ENCODE measurements around the gene FGF21.

DNA sequence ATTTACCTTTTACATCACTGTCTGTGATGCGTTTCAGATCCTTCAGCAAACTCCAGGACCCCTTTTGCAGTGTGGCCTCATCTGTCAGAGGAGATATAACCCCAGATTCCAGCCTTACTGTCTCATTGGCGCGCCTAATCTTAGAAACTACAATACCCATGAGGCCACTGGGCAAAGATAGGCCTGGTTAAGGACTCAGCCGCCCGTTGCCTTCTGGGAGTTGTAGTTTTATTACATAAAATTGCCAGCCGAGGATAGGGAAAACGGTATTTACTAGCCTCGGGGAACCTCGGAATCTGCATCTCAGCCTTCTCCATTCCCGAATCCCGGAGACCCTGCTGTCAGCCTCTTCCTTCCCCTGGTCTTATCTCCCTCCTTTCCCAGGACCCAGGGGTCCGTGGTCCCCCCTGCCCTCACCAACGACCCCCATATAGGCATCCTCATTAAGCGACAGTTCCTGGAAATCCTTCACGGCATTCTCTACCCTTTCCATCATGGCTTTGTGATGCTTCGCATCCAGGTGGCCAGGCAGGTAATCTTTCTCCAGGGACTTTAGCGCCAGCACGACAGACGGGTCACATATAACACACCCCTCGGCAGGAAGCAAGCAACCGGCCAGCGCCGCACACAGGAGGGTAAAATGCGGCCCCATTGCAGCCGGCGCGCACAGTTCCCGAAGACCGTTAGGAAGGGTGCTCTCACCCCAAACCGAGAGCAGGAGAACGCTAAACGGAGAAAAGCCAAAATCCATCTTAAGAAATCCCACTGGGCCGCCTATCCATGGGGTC lies 9.9 kb upstream of the FGF21 start:
- TF ChIP-seq, protein P1, sequence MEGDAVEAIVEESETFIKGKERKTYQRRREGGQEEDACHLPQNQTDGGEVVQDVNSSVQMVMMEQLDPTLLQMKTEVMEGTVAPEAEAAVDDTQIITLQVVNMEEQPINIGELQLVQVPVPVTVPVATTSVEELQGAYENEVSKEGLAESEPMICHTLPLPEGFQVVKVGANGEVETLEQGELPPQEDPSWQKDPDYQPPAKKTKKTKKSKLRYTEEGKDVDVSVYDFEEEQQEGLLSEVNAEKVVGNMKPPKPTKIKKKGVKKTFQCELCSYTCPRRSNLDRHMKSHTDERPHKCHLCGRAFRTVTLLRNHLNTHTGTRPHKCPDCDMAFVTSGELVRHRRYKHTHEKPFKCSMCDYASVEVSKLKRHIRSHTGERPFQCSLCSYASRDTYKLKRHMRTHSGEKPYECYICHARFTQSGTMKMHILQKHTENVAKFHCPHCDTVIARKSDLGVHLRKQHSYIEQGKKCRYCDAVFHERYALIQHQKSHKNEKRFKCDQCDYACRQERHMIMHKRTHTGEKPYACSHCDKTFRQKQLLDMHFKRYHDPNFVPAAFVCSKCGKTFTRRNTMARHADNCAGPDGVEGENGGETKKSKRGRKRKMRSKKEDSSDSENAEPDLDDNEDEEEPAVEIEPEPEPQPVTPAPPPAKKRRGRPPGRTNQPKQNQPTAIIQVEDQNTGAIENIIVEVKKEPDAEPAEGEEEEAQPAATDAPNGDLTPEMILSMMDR (IDR thresholded peaks at IDR 0.05): no peak
- TF ChIP-seq POLR2A (IDR thresholded peaks at IDR 0.05): no peak

All from esophagus squamous epithelium (tissue), 4 donors.